HG03575 (cell line): ENCODE measurements around the gene NDOR1.

ENCODE experiments used
- ATAC-seq: cut with Tn5 transposase; IDR thresholded peaks from one replicate; pipeline ENCODE4 v1.9.1; 2021; ENCODE audit not compliant: unreplicated experiment, insufficient number of reproducible peaks, low FRiP score; ENCODE audit errors: extremely low read depth

Gene NDOR1

DNA sequence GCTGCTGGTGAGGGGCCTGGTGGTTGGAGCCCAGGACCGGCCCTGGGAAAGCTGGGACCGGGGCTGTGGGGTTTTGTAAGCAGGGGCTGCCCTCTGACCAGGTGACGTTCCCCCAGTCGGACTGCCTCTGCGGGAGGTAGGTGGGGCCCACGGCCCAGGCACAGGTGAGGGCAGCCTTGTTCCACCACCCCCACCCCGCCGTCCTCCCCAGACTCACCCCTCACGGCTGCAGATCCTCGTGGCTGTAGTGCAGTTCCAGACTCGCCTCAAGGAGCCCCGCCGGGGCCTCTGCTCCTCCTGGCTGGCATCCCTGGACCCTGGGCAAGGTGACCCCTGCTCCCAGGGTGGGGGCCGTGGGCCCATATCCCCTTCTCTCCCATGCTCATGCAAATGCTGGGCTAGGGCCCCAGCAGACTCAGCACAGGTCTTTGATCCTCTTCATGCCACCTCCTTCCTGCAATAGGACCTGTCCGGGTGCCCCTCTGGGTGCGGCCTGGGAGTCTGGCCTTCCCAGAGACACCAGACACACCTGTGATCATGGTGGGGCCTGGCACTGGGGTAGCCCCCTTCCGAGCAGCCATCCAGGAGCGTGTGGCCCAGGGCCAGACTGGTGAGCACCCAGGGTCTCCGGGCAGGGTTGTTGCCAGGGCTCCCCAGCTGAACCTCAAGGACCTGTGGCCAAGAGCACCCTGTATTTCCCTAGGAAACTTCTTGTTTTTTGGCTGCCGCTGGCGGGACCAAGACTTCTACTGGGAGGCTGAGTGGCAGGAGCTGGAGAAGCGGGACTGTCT lies 9.9 kb downstream of the NDOR1 start:
- ATAC-seq, result no peak

- no peak for ATAC-seq
These were observed 10.9 kb downstream of the NDOR1 start for GRCh38 chr9:137216188-137216965.

GRCh38 chr9:137217276-137218211 lies 12.0 kb downstream of the NDOR1 start:
- ATAC-seq, result no peak

GRCh38 chr9:137218212-137218753 lies 12.8 kb downstream of the NDOR1 start:
- ATAC-seq, result no peak

DNA sequence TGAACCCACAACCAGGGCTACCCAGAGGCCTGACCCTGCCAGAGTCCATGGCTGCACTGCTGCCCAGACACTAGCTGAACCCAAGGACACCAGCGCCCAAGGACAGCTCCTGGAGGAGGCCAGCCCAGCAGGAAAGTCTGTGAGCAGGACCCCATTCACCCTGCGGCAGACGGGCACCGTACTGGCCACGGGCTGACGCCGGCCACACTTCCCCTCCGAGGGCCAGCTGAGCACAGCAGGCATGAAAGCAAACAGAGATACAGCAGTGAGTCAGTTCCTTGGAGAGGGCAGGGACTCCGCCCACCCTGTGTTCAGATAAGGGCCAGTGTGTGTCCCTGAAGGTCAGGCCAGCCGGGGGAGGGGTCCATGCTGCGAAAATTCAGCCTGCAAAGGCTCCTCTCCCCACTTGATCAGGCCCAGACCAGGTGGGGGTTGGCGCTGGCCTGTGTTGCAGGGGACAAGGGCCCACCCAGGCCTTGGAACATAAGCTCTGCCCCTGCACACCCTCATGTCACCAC lies 13.3 kb downstream of the NDOR1 start:
- no peak for ATAC-seq

- no peak for ATAC-seq
These were observed 14.3 kb downstream of the NDOR1 start for GRCh38 chr9:137219757-137220316.

DNA sequence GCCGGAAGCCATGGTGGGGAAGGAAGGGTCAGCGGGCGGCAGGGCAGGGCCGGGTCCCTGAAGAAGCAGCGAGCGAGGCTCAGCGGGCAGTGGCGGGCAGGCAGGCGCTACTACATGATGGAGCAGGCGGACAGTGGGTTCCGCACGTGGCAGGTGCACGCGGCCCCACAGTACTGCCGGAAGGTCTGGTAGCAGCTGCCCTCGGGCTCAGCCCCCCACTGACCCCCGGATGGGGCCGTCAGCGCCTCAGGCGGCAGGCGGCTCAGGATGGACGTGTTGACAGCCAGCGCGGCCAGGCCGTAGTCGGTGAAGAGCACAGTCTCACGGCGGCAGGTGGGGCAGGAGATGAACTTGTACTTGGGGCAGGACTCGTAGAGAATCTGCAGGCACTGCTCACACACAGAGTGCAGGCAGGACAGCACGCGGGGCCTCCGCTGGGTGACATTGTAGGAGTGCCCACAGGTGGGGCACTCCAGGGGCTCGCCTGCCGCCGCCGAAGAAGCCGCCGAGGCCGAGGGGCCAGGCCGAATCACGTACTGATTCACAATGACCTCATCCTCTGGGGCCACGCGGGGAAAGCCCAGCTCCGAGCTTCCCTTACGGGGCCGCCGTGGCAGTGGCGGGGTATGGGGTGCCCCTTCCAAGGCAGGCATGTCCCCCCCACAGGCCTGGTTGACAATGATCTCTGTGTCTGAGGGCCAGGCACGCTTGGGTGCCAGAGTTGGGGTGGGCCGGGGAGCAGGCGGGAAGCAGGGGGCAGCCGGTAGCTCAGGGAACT lies 15.0 kb downstream of the NDOR1 start:
- no peak for ATAC-seq

- no peak for ATAC-seq
These were observed 15.6 kb downstream of the NDOR1 start for GRCh38 chr9:137221095-137221505.

- ATAC-seq, result no peak
These were observed 16.1 kb downstream of the NDOR1 start for GRCh38 chr9:137221506-137222111.

GRCh38 chr9:137222190-137223077 lies 16.9 kb downstream of the NDOR1 start, which contains the start of gene RNF208:
TSS of gene RNF208 (minus strand) at chr9:137222240. CDS start at chr9:137221212, 1,028 bp downstream.
- no peak for ATAC-seq

DNA sequence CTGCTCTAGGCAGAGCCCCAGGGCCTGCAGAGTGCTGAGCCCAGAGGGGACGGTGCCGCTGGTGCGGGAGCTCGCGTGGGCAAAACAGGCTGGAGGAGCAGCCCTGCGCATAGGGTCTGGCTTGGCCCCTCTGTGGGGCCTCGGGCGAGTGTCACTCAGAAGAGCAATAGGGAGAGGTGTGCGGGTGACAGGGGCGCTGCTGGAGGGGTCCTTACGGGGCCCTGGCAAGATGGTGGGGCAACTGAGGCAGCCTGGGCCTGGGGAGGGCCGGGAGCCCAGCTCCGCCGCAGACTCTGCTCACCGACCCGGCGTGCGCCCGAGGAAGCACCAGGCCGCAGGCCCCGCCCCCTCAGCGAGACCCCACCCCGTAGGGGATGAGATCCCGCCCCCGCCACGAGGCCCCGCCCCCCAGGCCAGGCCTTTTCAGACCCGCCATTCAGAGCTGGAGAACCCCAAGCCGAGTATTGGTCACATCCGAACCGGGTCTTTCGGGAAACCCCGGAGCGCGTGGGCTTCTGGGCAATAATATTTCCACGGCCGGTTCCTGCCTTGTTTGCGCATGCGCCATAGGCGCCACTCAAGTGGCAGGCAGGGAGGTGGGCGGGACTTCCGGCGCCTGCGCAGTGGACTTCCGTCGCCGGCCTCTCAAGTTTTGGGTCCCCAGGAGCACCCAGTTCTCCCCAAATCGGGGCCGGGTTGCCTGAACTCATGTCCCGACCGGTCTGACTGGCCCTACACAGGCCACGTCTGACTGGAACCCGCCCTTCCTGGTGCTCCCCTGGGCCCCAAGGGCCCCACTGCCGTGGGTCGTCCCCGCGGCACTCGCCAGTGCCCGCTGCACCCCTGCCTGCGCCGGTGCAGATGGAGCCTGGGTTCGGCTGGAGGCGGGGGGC lies 17.8 kb downstream of the NDOR1 start:
- peak; percentile 44 for ATAC-seq

DNA sequence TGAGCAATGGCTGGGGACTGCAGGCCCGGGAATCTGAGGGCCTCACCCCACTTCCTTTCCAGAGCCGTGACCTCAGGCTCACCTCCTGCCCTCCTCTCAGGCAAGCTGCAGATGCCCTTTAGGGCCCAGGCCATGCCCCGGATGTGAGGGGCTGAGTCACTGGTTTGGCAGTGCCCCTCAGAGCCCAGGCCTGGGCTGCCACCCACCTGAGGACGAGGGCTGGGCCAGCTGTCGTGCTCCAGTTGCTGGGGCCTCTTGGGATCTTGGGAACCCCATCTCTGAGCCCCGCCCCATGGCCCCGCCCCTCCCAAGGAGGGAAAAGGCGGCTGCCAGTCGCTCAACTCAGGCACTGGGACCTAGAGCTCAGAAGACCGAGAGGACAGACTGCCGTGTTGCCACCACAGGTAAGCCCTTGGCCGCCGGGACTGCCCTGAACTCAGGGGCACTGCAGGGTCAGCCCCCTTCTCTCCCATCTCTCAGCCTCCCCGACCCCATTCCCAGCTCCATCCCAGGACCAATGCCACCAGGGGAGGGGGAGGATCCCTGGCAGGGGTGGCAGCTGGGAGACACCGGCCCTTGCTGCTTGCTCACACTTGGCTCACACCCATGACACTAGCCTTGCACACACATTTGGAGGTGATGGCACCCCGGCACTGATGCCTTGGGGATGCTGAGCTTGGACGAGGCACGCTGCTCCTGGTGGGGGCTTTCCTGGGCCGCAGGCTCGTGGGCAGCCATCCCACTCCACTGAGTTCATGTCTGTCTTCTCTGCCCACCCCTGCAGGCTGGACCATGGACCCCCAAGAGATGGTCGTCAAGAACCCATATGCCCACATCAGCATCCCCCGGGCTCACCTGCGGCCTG lies 19.6 kb downstream of the NDOR1 start, which contains the start of gene CYSRT1:
Gene CYSRT1 (plus strand): TSS at position 345 of the 865 bp plus-strand sequence. CDS start 448 bp downstream, at position 793.
- no peak for ATAC-seq

- ATAC-seq, result no peak
These were observed 20.3 kb downstream of the NDOR1 start for GRCh38 chr9:137225699-137226331.
